ENCODE results near the gene HACE1. TPM values are rescaled to one million over a fixed set of nuclear protein-coding genes. Genes with fewer than 3 reads are reported as not detected.

HACE1 gene
- total and polyA plus RNA-seq, 9 donors = 7.9 to 26.1 (median 18.4) TPM

DNA sequence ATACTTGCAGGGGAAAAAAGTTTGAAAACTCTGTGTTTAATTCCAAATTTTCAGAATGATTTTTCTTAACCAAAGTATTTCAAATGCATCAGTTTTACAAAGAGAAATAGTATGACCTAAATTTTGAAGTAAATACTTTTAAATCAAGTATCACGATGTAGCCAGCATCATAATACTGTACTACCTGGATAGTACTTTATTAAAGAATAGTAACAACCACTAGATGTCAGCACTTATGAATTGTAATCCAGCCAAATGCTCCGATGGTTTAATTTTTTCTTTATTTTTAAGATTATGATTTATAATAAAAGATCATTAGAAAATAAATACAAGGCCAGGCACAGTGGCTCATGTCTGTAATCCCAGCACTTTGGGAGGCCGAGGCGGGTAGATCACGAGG, 37.2 kb upstream of the HACE1 start:
- Histone ChIP-seq H3K9me3 (no peaks in the 10 kb centered on the region), H3K4me3 (no peak overlapping the region), H3K4me1 (ENCODE audit: insufficient read depth) (no peaks in the 10 kb centered on the region), H3K27ac (no peak overlapping the region), H3K36me3 (no peaks in the 10 kb centered on the region), H3K27me3 (no peaks in the 10 kb centered on the region)
- WGBS, 3 donors = 69 to 74% (median 70%) methylated on average over 5 of the region's 5 CpGs
- DNase-seq = no peak
- intact Hi-C loops (cut with DNase I) = no loop called here
- TF ChIP-seq EP300 (IDR thresholded peaks at IDR 0.05) (no peak), POLR2A (IDR thresholded peaks at IDR 0.05) (no peak)
- TF ChIP-seq, protein P1, sequence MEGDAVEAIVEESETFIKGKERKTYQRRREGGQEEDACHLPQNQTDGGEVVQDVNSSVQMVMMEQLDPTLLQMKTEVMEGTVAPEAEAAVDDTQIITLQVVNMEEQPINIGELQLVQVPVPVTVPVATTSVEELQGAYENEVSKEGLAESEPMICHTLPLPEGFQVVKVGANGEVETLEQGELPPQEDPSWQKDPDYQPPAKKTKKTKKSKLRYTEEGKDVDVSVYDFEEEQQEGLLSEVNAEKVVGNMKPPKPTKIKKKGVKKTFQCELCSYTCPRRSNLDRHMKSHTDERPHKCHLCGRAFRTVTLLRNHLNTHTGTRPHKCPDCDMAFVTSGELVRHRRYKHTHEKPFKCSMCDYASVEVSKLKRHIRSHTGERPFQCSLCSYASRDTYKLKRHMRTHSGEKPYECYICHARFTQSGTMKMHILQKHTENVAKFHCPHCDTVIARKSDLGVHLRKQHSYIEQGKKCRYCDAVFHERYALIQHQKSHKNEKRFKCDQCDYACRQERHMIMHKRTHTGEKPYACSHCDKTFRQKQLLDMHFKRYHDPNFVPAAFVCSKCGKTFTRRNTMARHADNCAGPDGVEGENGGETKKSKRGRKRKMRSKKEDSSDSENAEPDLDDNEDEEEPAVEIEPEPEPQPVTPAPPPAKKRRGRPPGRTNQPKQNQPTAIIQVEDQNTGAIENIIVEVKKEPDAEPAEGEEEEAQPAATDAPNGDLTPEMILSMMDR (IDR thresholded peaks at IDR 0.05) = no peak

DNA sequence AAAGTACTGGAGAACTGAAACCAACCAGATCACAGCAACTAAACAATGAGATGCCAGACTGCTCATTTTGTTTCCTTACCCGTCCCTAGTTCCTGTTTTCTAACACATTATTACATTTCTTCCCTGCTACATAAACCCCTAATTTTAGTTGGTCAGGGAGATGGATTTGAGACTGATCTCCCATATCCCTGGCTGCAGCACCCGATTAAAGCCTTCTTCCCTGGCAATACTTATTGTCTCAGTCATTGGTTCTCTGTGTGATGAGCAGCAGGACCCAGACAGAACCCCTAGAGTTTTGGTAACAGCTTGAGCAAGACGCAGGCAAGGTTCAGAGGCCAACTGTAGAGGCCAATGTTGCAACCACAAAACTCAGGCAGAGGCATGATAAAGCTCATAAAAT, 28.3 kb upstream of the HACE1 start:
- intact Hi-C loops (cut with DNase I) = no loop called here
- Histone ChIP-seq H3K27ac (no peak overlapping the region), H3K4me3 (no peak overlapping the region), H3K4me1 (ENCODE audit: insufficient read depth) (no peaks in the 10 kb centered on the region), H3K9me3 (no peaks in the 10 kb centered on the region), H3K36me3 (no peaks in the 10 kb centered on the region), H3K27me3 (no peaks in the 10 kb centered on the region)
- TF ChIP-seq, protein P1 (IDR thresholded peaks at IDR 0.05) = no peak
- no peak for TF ChIP-seq EP300 (IDR thresholded peaks at IDR 0.05)
- no peak for TF ChIP-seq POLR2A (IDR thresholded peaks at IDR 0.05)
- DNase-seq = no peak
- WGBS, 3 donors = 71 to 84% (median 83%) methylated on average over 3 of the region's 3 CpGs

DNA sequence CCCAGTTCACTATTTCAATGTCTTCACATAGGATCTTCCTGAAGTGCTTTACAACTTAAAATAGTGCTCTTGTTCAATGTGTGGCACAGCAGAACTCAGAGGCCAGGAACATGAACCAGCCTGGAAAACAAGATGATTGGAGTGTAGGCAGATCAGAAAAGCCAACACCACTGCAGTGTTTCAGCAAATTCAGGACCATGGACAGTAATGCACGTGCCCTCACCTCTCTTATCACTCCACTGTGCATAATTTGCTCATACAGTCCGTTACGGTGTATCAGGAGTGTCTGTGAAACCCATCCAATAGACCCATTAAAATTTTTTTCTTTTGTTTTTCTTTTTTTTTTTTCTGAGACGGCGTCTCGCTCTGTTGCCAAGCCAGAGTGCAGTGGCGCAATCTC, 27.6 kb upstream of the HACE1 start:
- Histone ChIP-seq H3K9me3 (no peaks in the 10 kb centered on the region), H3K36me3 (no peaks in the 10 kb centered on the region), H3K4me3 (no peak overlapping the region), H3K27me3 (no peaks in the 10 kb centered on the region), H3K4me1 (ENCODE audit: insufficient read depth) (no peaks in the 10 kb centered on the region), H3K27ac (no peak overlapping the region)
- WGBS, 3 donors = 41 to 47% (median 47%) methylated on average over 7 of the region's 7 CpGs
- no peak for DNase-seq
- intact Hi-C loops (cut with DNase I) = no loop called here
- TF ChIP-seq, protein P1 (IDR thresholded peaks at IDR 0.05) = no peak
- TF ChIP-seq POLR2A (IDR thresholded peaks at IDR 0.05) (no peak), EP300 (IDR thresholded peaks at IDR 0.05) (no peak)

GRCh38 chr6:104885518-104886043, 25.9 kb upstream of the HACE1 start:
- Histone ChIP-seq H3K36me3 (no peaks in the 10 kb centered on the region), H3K4me3 (no peak overlapping the region), H3K9me3 (no peaks in the 10 kb centered on the region), H3K27ac (no peak overlapping the region), H3K27me3 (no peaks in the 10 kb centered on the region), H3K4me1 (ENCODE audit: insufficient read depth) (no peaks in the 10 kb centered on the region)
- TF ChIP-seq POLR2A (IDR thresholded peaks at IDR 0.05) (no peak), EP300 (IDR thresholded peaks at IDR 0.05) (no peak)
- TF ChIP-seq, protein P1 (IDR thresholded peaks at IDR 0.05) = no peak
- WGBS, 3 donors = 61 to 70% (median 69%) methylated on average over 19 of the region's 19 CpGs
- intact Hi-C loops (cut with DNase I) = no loop called here
- no peak for DNase-seq

Measured in ovary (tissue), 9 donors.